CD4-positive, alpha-beta memory T cell (primary cell): ENCODE data around the gene CTSS. TPM values are rescaled to one million over a fixed set of nuclear protein-coding genes. Genes with fewer than 3 reads are reported as not detected.
A peak's percentile ranks its signal among the peaks of the same experiment; 100 is the strongest.

Source experiments
- CTCF ChIA-PET: fragments of 350-600 bp; sonication (Branson Sonifier 250); formaldehyde crosslinking; loops from one replicate; lab custom pipeline; 2021; ENCODE audit warnings: inconsistent platforms; ENCODE audit not compliant: partially characterized antibody; lab: Charles Lee
- POLR2A ChIA-PET: fragments of 350-600 bp; sonication (Branson Sonifier 250); formaldehyde crosslinking; loops from one replicate; lab custom pipeline; 2021; ENCODE audit not compliant: partially characterized antibody; lab: Charles Lee
- DNase-seq, 5 donors: peaks; one replicate each; pipeline versions ENCODE4 v3.0.0 to v3.0.0-alpha.2; 2020 to 2022; ENCODE audit warnings: mixed read lengths in 1 of 5
- H3K27ac ChIP-seq: one replicate; pipeline ENCODE4 v1.7.0; 2013; ENCODE audit warnings: low read depth, low read length
- H3K27me3 ChIP-seq: 2 replicates; pipeline ENCODE4 v1.7.0; 2013; ENCODE audit warnings: mild to moderate bottlenecking, low read length, moderate library complexity; ENCODE audit not compliant: insufficient read depth
- H3K36me3 ChIP-seq: 2 replicates; pipeline ENCODE4 v1.7.0; 2013; ENCODE audit warnings: mild to moderate bottlenecking, low read length, moderate library complexity; ENCODE audit not compliant: insufficient read depth
- H3K4me1 ChIP-seq: 2 replicates; pipeline ENCODE4 v1.7.0; 2013; ENCODE audit warnings: mild to moderate bottlenecking, low read length, moderate library complexity; ENCODE audit not compliant: insufficient read depth
- H3K4me3 ChIP-seq, 2 donors: one replicate each; pipeline ENCODE4 v1.7.0; 2013; ENCODE audit warnings: low read length in 2 of 2, mild to moderate bottlenecking in 1 of 2
- H3K9me3 ChIP-seq, 2 donors: one replicate each; pipeline ENCODE4 v1.7.0; 2013; ENCODE audit warnings: low read length in 2 of 2, control low read depth in 1 of 2; ENCODE audit not compliant: control insufficient read depth in 1 of 2
- H3K27ac Mint-ChIP-seq, 7 donors: one replicate each; pipeline ENCODE4 v1.8.0; 2020 to 2021; ENCODE audit warnings: mixed read lengths in 7 of 7, mild to moderate bottlenecking in 6 of 7, inconsistent platforms in 3 of 7, moderate library complexity in 3 of 7
- H3K27me3 Mint-ChIP-seq, 2 donors: one replicate each; pipeline ENCODE4 v1.8.0; 2020 to 2021; ENCODE audit warnings: mixed read lengths in 2 of 2
- H3K36me3 Mint-ChIP-seq, 2 donors: one replicate each; pipeline ENCODE4 v1.8.0; 2020 to 2021; ENCODE audit warnings: mixed read lengths in 2 of 2, inconsistent platforms in 1 of 2, mild to moderate bottlenecking in 1 of 2
- H3K4me1 Mint-ChIP-seq, 4 donors: one replicate each; pipeline ENCODE4 v1.8.0; 2020 to 2021; ENCODE audit warnings: mixed read lengths in 4 of 4, mild to moderate bottlenecking in 1 of 4
- H3K4me3 Mint-ChIP-seq, 8 donors: one replicate each; pipeline ENCODE4 v1.8.0; 2020 to 2021; ENCODE audit warnings: mixed read lengths in 8 of 8, mild to moderate bottlenecking in 7 of 8, moderate library complexity in 6 of 8, inconsistent platforms in 3 of 8
- H3K9me3 Mint-ChIP-seq, 8 donors: one replicate each; pipeline ENCODE4 v1.8.0; 2020 to 2021; ENCODE audit warnings: mixed read lengths in 8 of 8, mild to moderate bottlenecking in 5 of 8, inconsistent platforms in 3 of 8, moderate library complexity in 1 of 8
- intact Hi-C: fragments of 100-400 bp; cut with micrococcal nuclease; formaldehyde crosslinking; loops from one replicate; pipeline ENCODE4 v1.15.1; 2023
- polyA plus RNA-seq, 2 donors: library from polyadenylated mRNA; unstranded; fragments of 300-500 nt; fragmentation: Illumina TruSeq; gene quantifications; one replicate each; pipeline ENCODE4 v1.2.3, GENCODE V29; 2021
- total RNA-seq, 2 experiments: library from RNA; stranded (reverse); gene quantifications; one replicate each; pipeline ENCODE4 v1.2.3, GENCODE V29; 2021

The CTSS gene
- total and polyA plus RNA-seq, 4 experiments from 2014 or later, result 119 to 172 (median 132) TPM

GRCh38 chr1:150762552-150762951, 3.0 kb downstream of the CTSS start:
- no peak for DNase-seq
- Mint-ChIP-seq H3K4me3 (peak overlapping the region in 7 of 8 donors; percentile 19 to 70 (median 52)), H3K27me3 (no peaks in the 10 kb centered on the region), H3K27ac (peak overlapping the region in 2 of 7 donors; percentile 18 to 42), H3K9me3 (peaks cover 0 to 2% (median 0%) of the 10 kb centered on the region in 8 donors), H3K4me1 (peaks cover 34 to 58% (median 47%) of the 10 kb centered on the region in 4 donors), H3K36me3 (peaks cover 28 to 45% of the 10 kb centered on the region in 2 donors)
- Histone ChIP-seq H3K9me3 (no peaks in the 10 kb centered on the region), H3K4me1 (peaks cover 42% of the 10 kb centered on the region), H3K4me3 (no peak overlapping the region), H3K27ac (no peak overlapping the region), H3K27me3 (no peaks in the 10 kb centered on the region), H3K36me3 (peaks cover 1% of the 10 kb centered on the region)
- CTCF ChIA-PET, result no interaction called here
- intact Hi-C loops, result loop anchor here (10.0 kb wide), 1 partner anchor 162 kb away; the partner anchor contains the start of gene SETDB1
- POLR2A ChIA-PET, result no interaction called here

DNA sequence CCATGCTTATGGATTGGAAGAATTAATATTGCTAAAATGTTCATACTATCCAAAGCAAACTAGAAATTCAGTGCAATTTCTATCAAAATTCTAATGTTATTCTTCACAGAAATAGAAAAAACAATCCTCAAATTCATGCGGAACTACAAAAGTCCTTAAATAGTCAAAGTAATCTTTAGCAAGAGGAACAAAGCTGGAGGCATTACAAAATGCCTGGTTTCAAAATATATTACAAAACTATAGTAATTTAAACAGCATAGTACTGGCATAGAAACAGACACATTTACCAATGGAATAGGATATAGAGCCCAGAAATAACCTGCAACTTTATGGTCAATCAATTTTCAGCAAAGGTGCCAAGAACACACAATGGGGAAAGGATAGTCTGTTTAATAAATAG, 3.8 kb downstream of the CTSS start:
- Mint-ChIP-seq H3K27ac (no peak overlapping the region), H3K27me3 (no peaks in the 10 kb centered on the region), H3K36me3 (peaks cover 31 to 51% of the 10 kb centered on the region in 2 donors), H3K4me1 (peaks cover 34 to 54% (median 44%) of the 10 kb centered on the region in 4 donors), H3K4me3 (peak overlapping the region in 2 of 8 donors; percentile 52 to 68), H3K9me3 (peaks cover 0 to 2% (median 0%) of the 10 kb centered on the region in 8 donors)
- intact Hi-C loops, result loop anchor here (10.0 kb wide), 1 partner anchor 163 kb away; the partner anchor contains the start of gene SETDB1
- Histone ChIP-seq H3K27ac (no peak overlapping the region), H3K4me3 (no peak overlapping the region), H3K4me1 (peaks cover 42% of the 10 kb centered on the region), H3K9me3 (no peaks in the 10 kb centered on the region), H3K36me3 (peaks cover 7% of the 10 kb centered on the region), H3K27me3 (no peaks in the 10 kb centered on the region)
- CTCF ChIA-PET, result no interaction called here
- DNase-seq, result no peak
- POLR2A ChIA-PET, result no interaction called here

DNA sequence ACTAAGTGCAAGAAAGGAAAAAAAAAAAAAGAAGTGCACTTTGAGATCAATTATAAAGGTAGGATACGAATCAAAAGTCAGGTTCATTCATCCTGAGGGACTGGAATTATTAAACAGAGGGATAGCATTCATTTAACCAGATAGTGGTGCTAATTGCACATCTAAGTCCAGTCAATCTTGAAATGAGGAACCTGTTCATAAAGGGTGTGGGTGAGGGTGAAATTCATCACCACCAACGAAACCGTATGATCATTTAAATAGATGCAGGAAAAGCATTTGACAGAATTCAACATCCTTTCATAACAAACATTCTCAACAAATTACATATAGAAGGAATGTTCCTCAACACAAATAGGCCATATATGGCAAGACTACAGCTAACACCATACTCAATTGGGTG, 5.6 kb downstream of the CTSS start:
- peaks cover 32% of the 10 kb centered on the region for H3K4me1 ChIP-seq
- Mint-ChIP-seq H3K9me3 (peaks cover 0 to 2% (median 0%) of the 10 kb centered on the region in 8 donors), H3K36me3 (peaks cover 39 to 53% of the 10 kb centered on the region in 2 donors), H3K27ac (peak overlapping the region in 1 of 7 donors; percentile 84), H3K4me3 (peak overlapping the region in 1 of 8 donors; percentile 16), H3K4me1 (peaks cover 25 to 38% (median 33%) of the 10 kb centered on the region in 4 donors), H3K27me3 (no peaks in the 10 kb centered on the region)
- no peaks in the 10 kb centered on the region for H3K9me3 ChIP-seq
- no peak for DNase-seq
- POLR2A ChIA-PET, result no interaction called here
- H3K4me3 ChIP-seq, result no peak overlapping the region
- intact Hi-C loops, result loop anchor here (10.0 kb wide), 1 partner anchor 165 kb away; the partner anchor contains the start of gene SETDB1
- no peak overlapping the region for H3K27ac ChIP-seq
- CTCF ChIA-PET, result no interaction called here
- peaks cover 10% of the 10 kb centered on the region for H3K36me3 ChIP-seq
- no peaks in the 10 kb centered on the region for H3K27me3 ChIP-seq

- intact Hi-C loops, result no loop called here
- no peaks in the 10 kb centered on the region for H3K9me3 Mint-ChIP-seq
- H3K27ac Mint-ChIP-seq, result peak overlapping the region in 3 of 7 donors; percentile 4 to 77 (median 12)
- Histone ChIP-seq H3K27me3 (no peaks in the 10 kb centered on the region), H3K27ac (no peak overlapping the region), H3K9me3 (no peaks in the 10 kb centered on the region), H3K36me3 (peaks cover 43% of the 10 kb centered on the region), H3K4me3 (no peak overlapping the region), H3K4me1 (no peaks in the 10 kb centered on the region)
- no peaks in the 10 kb centered on the region for H3K27me3 Mint-ChIP-seq
- H3K4me1 Mint-ChIP-seq, result peaks cover 0 to 2% (median 1%) of the 10 kb centered on the region in 4 donors
- peaks cover 43 to 70% of the 10 kb centered on the region in 2 donors for H3K36me3 Mint-ChIP-seq
- POLR2A ChIA-PET, result no interaction called here
- H3K4me3 Mint-ChIP-seq, result no peak overlapping the region
- DNase-seq, result no peak
- CTCF ChIA-PET, result no interaction called here
Measured at GRCh38 chr1:150753416-150753815, 12.2 kb downstream of the CTSS start.

DNA sequence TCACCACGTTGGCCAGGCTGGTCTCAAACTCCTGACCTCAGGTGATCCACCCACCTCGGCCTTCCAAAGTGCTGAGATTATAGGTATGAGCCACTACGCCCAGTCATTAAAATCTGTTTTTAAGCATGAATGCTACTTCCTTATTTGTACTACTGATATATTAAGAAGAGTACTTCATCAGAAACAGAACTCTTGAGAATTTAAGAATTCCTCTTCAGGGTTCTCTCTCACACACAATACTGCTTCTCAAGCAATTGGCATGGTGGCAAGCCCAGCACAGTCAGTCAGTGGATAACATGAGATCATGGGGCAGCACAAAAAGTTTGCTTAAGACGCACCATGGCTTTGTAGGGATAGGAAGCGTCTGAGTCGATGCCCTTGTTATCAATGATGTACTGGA, 14.1 kb downstream of the CTSS start:
- intact Hi-C loops, result no loop called here
- Histone ChIP-seq H3K4me1 (no peaks in the 10 kb centered on the region), H3K27me3 (no peaks in the 10 kb centered on the region), H3K27ac (no peak overlapping the region), H3K4me3 (no peak overlapping the region), H3K36me3 (peaks cover 50% of the 10 kb centered on the region), H3K9me3 (no peaks in the 10 kb centered on the region)
- Mint-ChIP-seq H3K4me3 (no peak overlapping the region), H3K4me1 (peaks cover 0 to 1% (median under 1%) of the 10 kb centered on the region in 4 donors), H3K9me3 (no peaks in the 10 kb centered on the region), H3K27me3 (no peaks in the 10 kb centered on the region), H3K27ac (peak overlapping the region in 1 of 7 donors; percentile 35), H3K36me3 (peaks cover 39 to 58% of the 10 kb centered on the region in 2 donors)
- ChIA-PET CTCF (no interaction called here), POLR2A (interaction anchor here (0.8 kb wide), 1 partner anchor 200 kb away, joined by 3 read pairs; no protein-coding TSS in a partner anchor)
- DNase-seq, result no peak

GRCh38 chr1:150749720-150750311, 15.8 kb downstream of the CTSS start:
- no peaks in the 10 kb centered on the region for H3K27me3 ChIP-seq
- POLR2A ChIA-PET, result no interaction called here
- CTCF ChIA-PET, result no interaction called here
- H3K9me3 ChIP-seq, result no peaks in the 10 kb centered on the region
- Mint-ChIP-seq H3K36me3 (peaks cover 29 to 51% of the 10 kb centered on the region in 2 donors), H3K4me3 (no peak overlapping the region), H3K9me3 (no peaks in the 10 kb centered on the region), H3K27me3 (no peaks in the 10 kb centered on the region), H3K27ac (peak overlapping the region in 1 of 7 donors; percentile 85), H3K4me1 (peaks cover 0 to 1% (median under 1%) of the 10 kb centered on the region in 4 donors)
- H3K27ac ChIP-seq, result no peak overlapping the region
- H3K36me3 ChIP-seq, result peaks cover 61% of the 10 kb centered on the region
- no peak for DNase-seq
- no peaks in the 10 kb centered on the region for H3K4me1 ChIP-seq
- intact Hi-C loops, result no loop called here
- no peak overlapping the region for H3K4me3 ChIP-seq

DNA sequence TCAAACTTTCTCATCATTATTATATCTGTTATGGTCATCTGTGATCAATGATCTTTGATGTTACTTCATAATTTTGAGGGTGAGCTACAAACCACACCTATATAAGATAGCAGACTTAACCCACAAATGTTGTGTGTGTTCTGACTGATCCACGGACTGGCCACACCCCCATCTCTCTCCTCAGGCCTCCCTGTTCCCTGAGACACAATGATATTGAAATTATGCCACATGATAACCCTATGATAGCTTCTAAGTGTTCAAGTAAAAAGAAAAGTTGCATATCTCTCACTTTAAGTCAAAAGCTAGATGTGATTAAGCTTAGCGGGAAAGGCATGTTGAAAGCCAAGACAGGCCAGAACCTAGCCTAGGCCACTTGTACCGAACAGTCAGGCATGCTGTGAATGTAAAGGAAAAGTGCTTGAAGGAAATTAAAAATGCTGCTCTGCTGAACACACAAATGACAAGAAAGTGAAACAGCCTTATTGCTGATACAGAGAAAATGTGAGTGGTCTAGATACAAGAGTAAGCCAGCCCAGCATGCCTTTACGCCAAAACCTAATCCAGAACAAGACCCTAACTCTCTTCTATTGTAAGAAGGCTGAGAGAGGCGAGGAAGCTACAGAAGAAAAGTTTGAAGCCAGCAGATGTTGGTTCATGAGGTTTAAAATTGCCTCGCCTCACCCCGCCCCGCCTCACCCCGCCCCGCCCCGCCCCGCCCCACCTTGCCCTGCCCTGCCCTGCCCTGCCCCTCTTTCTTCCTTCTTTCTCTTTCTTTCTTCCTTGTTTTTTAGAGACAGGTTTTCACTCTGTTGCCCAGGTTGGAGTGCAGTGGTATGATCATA, 16.5 kb downstream of the CTSS start:
- no peaks in the 10 kb centered on the region for H3K27me3 Mint-ChIP-seq
- POLR2A ChIA-PET, result no interaction called here
- peaks cover 27 to 45% of the 10 kb centered on the region in 2 donors for H3K36me3 Mint-ChIP-seq

More for the DNA sequence above, 16.5 kb downstream of the CTSS start:
- Histone ChIP-seq H3K27me3 (no peaks in the 10 kb centered on the region), H3K4me3 (no peak overlapping the region), H3K4me1 (no peaks in the 10 kb centered on the region), H3K9me3 (no peaks in the 10 kb centered on the region), H3K27ac (no peak overlapping the region), H3K36me3 (peaks cover 58% of the 10 kb centered on the region)
- Mint-ChIP-seq H3K4me1 (peaks cover 0 to 1% (median under 1%) of the 10 kb centered on the region in 4 donors), H3K27ac (peak overlapping the region in 4 of 7 donors; percentile 7 to 85 (median 9)), H3K4me3 (no peak overlapping the region), H3K9me3 (no peaks in the 10 kb centered on the region)
- CTCF ChIA-PET, result interaction anchor here (1.5 kb wide), 1 partner anchor 17 kb away, joined by 3 read pairs; the partner anchor contains the start of gene CTSS
- intact Hi-C loops, result no loop called here
- DNase-seq, result no peak
